K562 (cell line): ENCODE measurements around the gene TMTC3. TPM values are rescaled to one million over a fixed set of nuclear protein-coding genes. Genes with fewer than 3 reads are reported as not detected.

ENCODE experiments used
- ARID1B ChIP-seq: fragments of 450-650 bp; IDR thresholded peaks from 2 replicates; pipeline ENCODE4 v1.6.1; 2016; ENCODE audit warnings: antibody characterized with exemption, mild to moderate bottlenecking, inconsistent platforms
- BACH1 ChIP-seq: fragments of 200-800 bp; sonication (Bioruptor generic); IDR thresholded peaks from 2 replicates; pipeline ENCODE4 v1.6.1; 2016; ENCODE audit warnings: missing genetic modification characterization, missing compliant biosample characterization
- CTBP1 ChIP-seq: fragments of 450-650 bp; IDR thresholded peaks from 2 replicates; pipeline ENCODE4 v1.6.1; 2016; ENCODE audit warnings: borderline replicate concordance
- MAFG ChIP-seq: fragments of 450-650 bp; conservative IDR thresholded peaks from 2 replicates; pipeline ENCODE4 v1.6.1; 2016; ENCODE audit warnings: missing genetic modification characterization, missing compliant biosample characterization
- NFE2 ChIP-seq: IDR thresholded peaks from 2 replicates; pipeline ENCODE4 v1.6.1; 2014; ENCODE audit warnings: antibody characterized with exemption, low read depth
- SETDB1 ChIP-seq: IDR thresholded peaks from one replicate; pipeline ENCODE4 v1.6.1; 2012; ENCODE audit warnings: low read length, control low read depth, inconsistent platforms
- ZBTB49 ChIP-seq: sonication (generic); formaldehyde crosslinking; IDR thresholded peaks from 2 replicates; pipeline ENCODE4 v1.8.0; 2022; ENCODE audit warnings: missing genetic modification reagents, mild to moderate bottlenecking, borderline replicate concordance
- ZNF639 ChIP-seq, 2 experiments: fragments of 200-800 bp in 1 of 2; sonication (Bioruptor generic) in 1 of 2; sonication (generic) in 1 of 2; formaldehyde crosslinking in 1 of 2; IDR thresholded peaks in 1 of 2; conservative IDR thresholded peaks in 1 of 2; 2 replicates each; pipeline versions ENCODE4 v1.5.0 to v1.6.1; 2016 to 2020; ENCODE audit warnings: missing compliant biosample characterization in 1 of 2, missing genetic modification characterization in 1 of 2, missing genetic modification reagents in 1 of 2
- polyA plus RNA-seq, 8 experiments: library from polyadenylated mRNA; depleted of rRNA in 4 of 8; stranded (reverse) in 5 of 8; unstranded in 3 of 8; fragments of >200 nt; fragmentation: Nextera tagmentation in 2 of 8; fragmentation: Illumina TruSeq in 1 of 8; extraction: Ambion mirVana in 2 of 8; extraction: Trizol in 1 of 8; gene quantifications; 2 replicates each; pipeline versions ENCODE4 v1.2.1 to v1.2.3, GENCODE V29; 2011 to 2014; ENCODE audit warnings: inconsistent platforms in 1 of 8, missing spikeins in 1 of 8
- total RNA-seq, 7 experiments: library from RNA; depleted of rRNA in 6 of 7; stranded (reverse); fragments of >200 nt in 6 of 7; fragmentation: Illumina TruSeq in 2 of 7; extraction: Trizol in 2 of 7; gene quantifications; 2 replicates each; pipeline versions ENCODE4 v1.2.1 to v1.2.3, GENCODE V29; 2011 to 2021; ENCODE audit warnings: low replicate concordance in 1 of 7
- TF ChIP-seq, protein P1 (sequence below): fragments of 150-350 bp; conservative IDR thresholded peaks from 2 replicates; pipeline ENCODE4 v1.6.1; 2014; ENCODE audit warnings: low read length

The TMTC3 gene
- total and polyA plus RNA-seq, 9 of the 15 experiments (the other 6 are each of a cell fraction or from before 2014, with no cell fraction given) = 1.9 to 9.8 (median 4.7) TPM

DNA sequence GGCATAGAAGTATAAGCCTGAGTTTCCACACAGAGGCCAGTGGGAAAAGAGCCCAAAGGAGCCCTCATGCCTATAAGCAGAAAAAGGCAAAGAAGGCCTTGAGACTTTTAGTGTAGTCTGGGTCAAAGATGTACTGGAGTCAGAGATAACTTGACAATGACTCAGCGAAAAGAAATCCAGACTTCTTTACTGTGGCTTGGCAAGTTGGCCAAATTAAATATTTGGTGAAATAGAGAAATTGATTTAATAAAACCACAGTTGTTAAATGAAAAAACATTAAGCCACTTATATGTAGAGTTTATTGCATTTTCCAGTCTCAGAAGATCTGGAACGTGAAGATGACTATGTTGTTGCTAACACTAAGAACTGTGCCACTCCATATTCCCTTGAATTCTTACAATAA, 105.1 kb downstream of the TMTC3 start (continued):
- TF ChIP-seq, protein P1, sequence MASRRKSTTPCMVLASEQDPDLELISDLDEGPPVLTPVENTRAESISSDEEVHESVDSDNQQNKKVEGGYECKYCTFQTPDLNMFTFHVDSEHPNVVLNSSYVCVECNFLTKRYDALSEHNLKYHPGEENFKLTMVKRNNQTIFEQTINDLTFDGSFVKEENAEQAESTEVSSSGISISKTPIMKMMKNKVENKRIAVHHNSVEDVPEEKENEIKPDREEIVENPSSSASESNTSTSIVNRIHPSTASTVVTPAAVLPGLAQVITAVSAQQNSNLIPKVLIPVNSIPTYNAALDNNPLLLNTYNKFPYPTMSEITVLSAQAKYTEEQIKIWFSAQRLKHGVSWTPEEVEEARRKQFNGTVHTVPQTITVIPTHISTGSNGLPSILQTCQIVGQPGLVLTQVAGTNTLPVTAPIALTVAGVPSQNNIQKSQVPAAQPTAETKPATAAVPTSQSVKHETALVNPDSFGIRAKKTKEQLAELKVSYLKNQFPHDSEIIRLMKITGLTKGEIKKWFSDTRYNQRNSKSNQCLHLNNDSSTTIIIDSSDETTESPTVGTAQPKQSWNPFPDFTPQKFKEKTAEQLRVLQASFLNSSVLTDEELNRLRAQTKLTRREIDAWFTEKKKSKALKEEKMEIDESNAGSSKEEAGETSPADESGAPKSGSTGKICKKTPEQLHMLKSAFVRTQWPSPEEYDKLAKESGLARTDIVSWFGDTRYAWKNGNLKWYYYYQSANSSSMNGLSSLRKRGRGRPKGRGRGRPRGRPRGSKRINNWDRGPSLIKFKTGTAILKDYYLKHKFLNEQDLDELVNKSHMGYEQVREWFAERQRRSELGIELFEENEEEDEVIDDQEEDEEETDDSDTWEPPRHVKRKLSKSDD = no peak
- TF ChIP-seq NFE2 = peak; percentile 88
- no peak for TF ChIP-seq ZBTB49 (CRISPR knock-in tag)
- TF ChIP-seq SETDB1 = no peak
- no peak for TF ChIP-seq ZNF639 (CRISPR knock-in tag; conservative IDR thresholded peaks at IDR 0.05 in 1 of 2, IDR thresholded peaks at IDR 0.05 in 1 of 2)
- TF ChIP-seq ARID1B = 0 out of 2 replicates have a peak, but pooled peaks have one; percentile 12
- peak; percentile 95 for TF ChIP-seq MAFG
- TF ChIP-seq CTBP1 = no peak
- TF ChIP-seq BACH1 (tag) = peak; percentile 45; the same call in 1 of the 2 replicates
- TF ChIP-seq, all 486 proteins: peak for 9
